HG03558 (cell line): ENCODE data around the gene LUZP1.

ENCODE experiments used
- ATAC-seq: cut with Tn5 transposase; IDR thresholded peaks from one replicate; pipeline ENCODE4 v1.9.1; 2021; ENCODE audit warnings: moderate number of reproducible peaks; ENCODE audit not compliant: unreplicated experiment; ENCODE audit errors: extremely low read depth

The LUZP1 gene

DNA sequence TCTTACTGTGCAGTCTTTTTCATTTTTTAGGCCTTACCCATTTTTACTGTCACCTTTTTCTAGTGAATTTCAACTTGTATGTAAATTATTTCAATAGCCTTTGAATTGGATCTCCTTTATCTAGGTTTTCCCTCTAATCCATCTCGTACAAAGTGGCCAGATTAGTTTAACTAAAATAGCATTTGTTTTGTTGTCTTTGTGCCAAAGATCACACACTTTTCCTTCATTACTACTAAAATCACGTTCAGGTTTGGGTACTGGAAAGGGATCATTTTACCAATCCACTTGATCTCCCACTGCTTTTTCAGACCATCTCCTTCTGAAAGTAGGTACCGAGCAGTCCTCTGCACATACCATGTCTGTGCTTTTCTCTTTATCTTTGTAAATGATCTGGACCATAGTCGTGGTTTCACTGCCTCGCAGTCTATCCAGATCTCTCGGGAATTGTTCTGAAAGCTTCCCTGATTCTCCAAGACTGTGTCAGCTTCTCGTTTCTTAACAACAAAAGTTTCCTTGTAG lies 129.3 kb downstream of the LUZP1 start:
- no peak for ATAC-seq

DNA sequence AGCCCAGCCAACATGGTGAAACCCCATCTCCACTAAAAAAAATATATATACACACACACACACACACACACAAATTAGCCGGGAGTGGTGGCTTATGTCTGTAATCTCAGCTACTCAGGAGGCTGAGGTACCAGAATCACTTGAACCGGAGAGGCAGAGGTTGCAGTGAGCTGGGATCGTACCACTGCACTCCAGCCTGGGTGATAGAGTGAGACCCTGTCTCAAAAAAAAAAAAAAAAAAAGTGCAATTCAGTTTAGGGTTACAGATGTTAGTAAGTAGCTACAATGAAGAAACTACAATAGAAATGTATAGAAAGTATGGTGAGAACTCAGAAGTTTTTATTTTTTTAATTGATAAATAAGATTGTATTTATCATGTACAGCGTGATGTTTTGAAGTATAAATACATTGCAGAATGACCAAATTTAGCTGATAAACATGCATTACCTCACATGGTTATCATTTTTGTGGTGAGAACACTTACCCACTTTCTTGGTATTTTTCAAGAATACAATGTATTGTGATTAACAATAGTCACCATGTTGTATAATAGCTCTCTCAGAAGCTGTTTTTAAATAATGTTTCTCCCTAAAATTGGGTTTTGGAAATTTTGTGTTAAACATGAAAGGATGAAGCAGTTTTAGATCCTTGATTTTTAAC lies 131.4 kb downstream of the LUZP1 start:
- ATAC-seq, result no peak

DNA sequence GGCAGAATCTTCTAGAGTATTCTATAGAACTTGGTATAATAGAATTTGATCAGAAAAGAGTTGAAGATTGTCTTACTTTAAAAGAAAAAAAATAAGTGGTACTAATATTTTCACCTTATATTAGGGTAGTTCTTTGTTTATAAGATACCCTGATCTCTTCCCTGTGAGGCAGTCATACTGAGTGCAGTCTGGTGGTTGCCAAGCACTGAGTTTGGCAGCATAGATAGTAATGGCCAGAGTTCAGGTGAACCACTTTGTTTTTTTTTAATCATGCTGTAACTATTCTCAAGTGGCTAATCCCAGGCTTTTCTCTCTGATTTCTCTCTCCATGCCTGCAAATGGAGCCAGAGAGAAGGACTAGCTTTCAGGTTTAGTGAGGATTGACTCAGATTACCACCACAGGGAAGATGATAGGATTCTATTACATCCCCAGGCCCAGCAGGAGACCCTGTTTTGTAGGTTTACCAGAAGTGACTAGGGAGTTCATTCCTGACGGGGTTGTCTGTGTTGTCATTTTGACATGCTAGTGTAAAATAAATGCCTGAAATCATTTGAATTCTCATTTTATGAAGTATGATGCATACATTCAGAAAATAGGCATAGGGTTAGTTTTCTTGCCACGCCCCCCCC lies 132.7 kb downstream of the LUZP1 start:
- ATAC-seq, result no peak
